ENCODE measurements around the gene DPP4. TPM values are rescaled to one million over a fixed set of nuclear protein-coding genes. Genes with fewer than 3 reads are reported as not detected.

The DPP4 gene
- total and polyA plus RNA-seq, 2 donors (not counting 3 experiments of a cell fraction or from before 2014, with no cell fraction given) = 0.84 to 6.2 TPM

DNA sequence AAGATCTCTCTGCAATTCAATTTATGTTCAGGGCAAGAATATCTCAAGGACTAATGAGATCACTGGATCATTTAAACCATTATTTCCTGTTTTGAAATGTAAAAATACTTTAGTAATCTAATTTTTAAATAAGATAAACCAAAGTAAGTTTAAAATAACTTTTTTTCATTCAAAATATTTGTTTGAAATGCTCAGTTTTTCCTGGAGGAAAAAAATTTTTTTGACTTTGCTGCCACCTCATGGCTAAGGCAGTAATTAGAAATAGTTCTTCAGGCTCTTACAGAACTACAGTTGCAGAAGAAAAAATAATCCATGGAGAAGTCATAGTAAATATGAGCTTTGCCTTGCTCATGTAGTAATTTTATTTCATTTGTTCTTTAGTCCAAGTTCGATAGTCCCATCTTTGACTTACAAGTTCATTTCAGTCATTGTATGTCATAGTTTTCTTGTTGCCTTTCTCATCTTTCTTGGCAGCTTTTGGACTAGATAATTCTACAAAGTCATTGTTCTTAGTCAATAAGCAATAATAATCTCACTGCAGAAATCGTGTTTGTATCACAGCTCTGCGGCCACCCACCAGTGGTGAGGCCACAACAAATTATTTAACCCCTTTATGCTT, 127.4 kb downstream of the DPP4 start:
- no peak overlapping the region for H2AFZ ChIP-seq (ENCODE audit: low read depth, low read length)
- dilution Hi-C loops (cut with MboI; ENCODE audit: extremely low pct_ligation_motif_present, low sequenced_read_pairs) = no loop called here
- DNase-seq (ENCODE audit: low read depth, low spot score) = peak; percentile 67
- H3K9ac ChIP-seq (replicated peaks; ENCODE audit: extremely low read depth, insufficient read depth, low read length) = no peak overlapping the region
- no peak overlapping the region for H3K4me3 ChIP-seq (replicated peaks in 1 of 3; ENCODE audit: insufficient read depth in 1 of 3, low read depth in 1 of 3, low read length in 3 of 3)
- H4K20me1 ChIP-seq (replicated peaks; ENCODE audit: control insufficient read depth, extremely low read depth, insufficient read depth, low read length) = no peaks in the 10 kb centered on the region
- H3K27ac ChIP-seq (ENCODE audit: insufficient read depth, low read depth, low read length) = no peak overlapping the region
- no peaks in the 10 kb centered on the region for H3K36me3 ChIP-seq (ENCODE audit: control insufficient read depth in 2 of 2, extremely low read depth in 1 of 2, insufficient read depth in 2 of 2, low read length in 2 of 2)
- TF ChIP-seq POLR2A (IDR thresholded peaks at IDR 0.05; ENCODE audit: low read depth, low read length) (no peak), GATA2 (IDR thresholded peaks at IDR 0.05; ENCODE audit: insufficient read depth, insufficient read length, low read depth, low read length) (no peak)
- TF ChIP-seq, protein P1, sequence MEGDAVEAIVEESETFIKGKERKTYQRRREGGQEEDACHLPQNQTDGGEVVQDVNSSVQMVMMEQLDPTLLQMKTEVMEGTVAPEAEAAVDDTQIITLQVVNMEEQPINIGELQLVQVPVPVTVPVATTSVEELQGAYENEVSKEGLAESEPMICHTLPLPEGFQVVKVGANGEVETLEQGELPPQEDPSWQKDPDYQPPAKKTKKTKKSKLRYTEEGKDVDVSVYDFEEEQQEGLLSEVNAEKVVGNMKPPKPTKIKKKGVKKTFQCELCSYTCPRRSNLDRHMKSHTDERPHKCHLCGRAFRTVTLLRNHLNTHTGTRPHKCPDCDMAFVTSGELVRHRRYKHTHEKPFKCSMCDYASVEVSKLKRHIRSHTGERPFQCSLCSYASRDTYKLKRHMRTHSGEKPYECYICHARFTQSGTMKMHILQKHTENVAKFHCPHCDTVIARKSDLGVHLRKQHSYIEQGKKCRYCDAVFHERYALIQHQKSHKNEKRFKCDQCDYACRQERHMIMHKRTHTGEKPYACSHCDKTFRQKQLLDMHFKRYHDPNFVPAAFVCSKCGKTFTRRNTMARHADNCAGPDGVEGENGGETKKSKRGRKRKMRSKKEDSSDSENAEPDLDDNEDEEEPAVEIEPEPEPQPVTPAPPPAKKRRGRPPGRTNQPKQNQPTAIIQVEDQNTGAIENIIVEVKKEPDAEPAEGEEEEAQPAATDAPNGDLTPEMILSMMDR (IDR thresholded peaks at IDR 0.05; ENCODE audit: extremely low read depth in 1 of 2, insufficient read depth in 1 of 2, low read depth in 1 of 2, low read length in 2 of 2) = peak; percentile 32 to 39
- no peak for FAIRE-seq
- no peaks in the 10 kb centered on the region for H3K4me1 ChIP-seq (ENCODE audit: control insufficient read depth, extremely low read depth, insufficient read depth, low read length)
- no peaks in the 10 kb centered on the region for H3K9me1 ChIP-seq (replicated peaks; ENCODE audit: control insufficient read depth, extremely low read depth, insufficient read depth, low read length)
- no TSS peak for BruUV-seq (replicated peaks)
- ChIA-PET POLR2A (no interaction called here), CTCF (interaction anchor here (0.7 to 5.1 kb wide), 24 partner anchors 16 to 723 kb away, joined by 3 to 173 read pairs (median 4); no protein-coding TSS in a partner anchor)
- H3K79me2 ChIP-seq (ENCODE audit: control insufficient read depth, insufficient read depth, low read length) = no peaks in the 10 kb centered on the region
- no peaks in the 10 kb centered on the region for H3K9me3 ChIP-seq (replicated peaks; ENCODE audit: control insufficient read depth, insufficient read depth, low read length)
- no peak overlapping the region for H3K4me2 ChIP-seq (ENCODE audit: insufficient read depth, low read length)
- peaks cover 0 to 3% of the 10 kb centered on the region in 2 experiments for H3K27me3 ChIP-seq (ENCODE audit: control insufficient read depth in 2 of 2, insufficient read depth in 2 of 2, low read length in 2 of 2)
- intact Hi-C loops (cut with micrococcal nuclease) = loop anchor here (1.0 to 10.0 kb wide), 6 partner anchors 40 to 672 kb away; no protein-coding TSS in a partner anchor

DNA sequence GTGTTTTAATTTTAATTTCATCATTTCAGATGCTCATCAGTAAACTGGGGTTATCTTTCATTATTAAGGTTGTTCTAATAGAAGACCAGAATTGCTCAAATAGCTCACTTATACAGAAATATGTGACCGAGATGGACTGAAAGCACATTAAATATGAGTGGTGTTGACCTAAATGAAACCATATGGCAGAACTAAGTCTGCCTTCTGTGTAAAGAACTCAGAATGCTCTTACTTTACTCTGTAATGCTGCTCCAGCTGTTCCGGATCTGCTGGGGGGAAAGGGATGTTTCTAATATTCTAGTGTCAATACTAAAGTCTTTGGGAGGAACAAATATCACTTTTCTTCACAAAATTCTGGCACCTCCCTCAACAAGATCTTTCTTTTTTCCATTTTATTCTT, 131.0 kb downstream of the DPP4 start:
- ChIA-PET CTCF (interaction anchor here (1.0 to 5.3 kb wide), 2 partner anchors 10 to 356 kb away, joined by 3 to 42 read pairs; no protein-coding TSS in a partner anchor), POLR2A (no interaction called here)
- H3K4me2 ChIP-seq (ENCODE audit: insufficient read depth, low read length) = no peak overlapping the region
- H2AFZ ChIP-seq (ENCODE audit: low read depth, low read length) = no peak overlapping the region
- H3K79me2 ChIP-seq (ENCODE audit: control insufficient read depth, insufficient read depth, low read length) = no peaks in the 10 kb centered on the region
- FAIRE-seq (no peak), DNase-seq (ENCODE audit: low read depth, low spot score) (no peak)
- H3K4me3 ChIP-seq (replicated peaks in 1 of 3; ENCODE audit: insufficient read depth in 1 of 3, low read depth in 1 of 3, low read length in 3 of 3) = no peak overlapping the region
- no peaks in the 10 kb centered on the region for H4K20me1 ChIP-seq (replicated peaks; ENCODE audit: control insufficient read depth, extremely low read depth, insufficient read depth, low read length)
- H3K9me1 ChIP-seq (replicated peaks; ENCODE audit: control insufficient read depth, extremely low read depth, insufficient read depth, low read length) = no peaks in the 10 kb centered on the region
- no peak overlapping the region for H3K9ac ChIP-seq (replicated peaks; ENCODE audit: extremely low read depth, insufficient read depth, low read length)
- dilution Hi-C loops (cut with MboI; ENCODE audit: extremely low pct_ligation_motif_present, low sequenced_read_pairs) (no loop called here), intact Hi-C loops (cut with micrococcal nuclease) (loop anchor here (10.0 kb wide), 1 partner anchor 668 kb away; no protein-coding TSS in a partner anchor)
- peaks cover 0 to 6% of the 10 kb centered on the region in 2 experiments for H3K27me3 ChIP-seq (ENCODE audit: control insufficient read depth in 2 of 2, insufficient read depth in 2 of 2, low read length in 2 of 2)
- BruUV-seq (replicated peaks) = no TSS peak
- no peaks in the 10 kb centered on the region for H3K36me3 ChIP-seq (ENCODE audit: control insufficient read depth in 2 of 2, extremely low read depth in 1 of 2, insufficient read depth in 2 of 2, low read length in 2 of 2)
- H3K4me1 ChIP-seq (ENCODE audit: control insufficient read depth, extremely low read depth, insufficient read depth, low read length) = no peaks in the 10 kb centered on the region
- H3K27ac ChIP-seq (ENCODE audit: insufficient read depth, low read depth, low read length) = no peak overlapping the region
- H3K9me3 ChIP-seq (replicated peaks; ENCODE audit: control insufficient read depth, insufficient read depth, low read length) = no peaks in the 10 kb centered on the region
- TF ChIP-seq FOS (IDR thresholded peaks at IDR 0.05; ENCODE audit: borderline replicate concordance, insufficient read depth, low read length) (no peak), JUN (IDR thresholded peaks at IDR 0.05; ENCODE audit: borderline replicate concordance, insufficient read depth, insufficient read length, low read depth) (no peak), MYC (IDR thresholded peaks at IDR 0.05; ENCODE audit: low read depth, low read length) (no peak), GATA2 (IDR thresholded peaks at IDR 0.05; ENCODE audit: insufficient read depth, insufficient read length, low read depth, low read length) (no peak), POLR2A (IDR thresholded peaks at IDR 0.05; ENCODE audit: low read depth, low read length) (no peak), POLR2AphosphoS5 (IDR thresholded peaks at IDR 0.05; ENCODE audit: insufficient read depth, low read depth, low read length) (no peak), EZH2 (IDR thresholded peaks at IDR 0.05; ENCODE audit: borderline replicate concordance, low read depth, low read length, severe bottlenecking) (no peak)
- TF ChIP-seq, protein P1 (IDR thresholded peaks at IDR 0.05; ENCODE audit: extremely low read depth in 1 of 2, insufficient read depth in 1 of 2, low read depth in 1 of 2, low read length in 2 of 2) = no peak
